Mononuclear cell (primary cell): ENCODE results near the gene PLCH2. TPM values are rescaled to one million over a fixed set of nuclear protein-coding genes. Genes with fewer than 3 reads are reported as not detected.
"Not testable (repeated sequence)": the region's sequence is repeated elsewhere in the genome, so short reads cannot be mapped to it uniquely, and the experiment has no call there.

Experiments
- H3K27me3 ChIP-seq: 2 replicates; pipeline ENCODE4 v1.6.0; 2011; ENCODE audit warnings: low read length, control low read depth; ENCODE audit not compliant: insufficient read depth
- H3K4me1 ChIP-seq: 2 replicates; pipeline ENCODE4 v1.5.1; 2011; ENCODE audit warnings: mild to moderate bottlenecking, low read length, control low read depth; ENCODE audit not compliant: insufficient read depth
- H3K4me3 ChIP-seq: 2 replicates; pipeline ENCODE4 v1.5.1; 2011; ENCODE audit warnings: mild to moderate bottlenecking, low read length, moderate library complexity
- H3K9me3 ChIP-seq: 2 replicates; pipeline ENCODE4 v1.5.1; 2011; ENCODE audit warnings: low read depth, mild to moderate bottlenecking, control low read depth, low read length
- total RNA-seq: library from RNA; depleted of rRNA; stranded (reverse); fragments of >200 nt; gene quantifications from one replicate; pipeline ENCODE4 v1.2.3, GENCODE V29; 2012

PLCH2 gene
- total RNA-seq, 1 donor, result 4.7 TPM

DNA sequence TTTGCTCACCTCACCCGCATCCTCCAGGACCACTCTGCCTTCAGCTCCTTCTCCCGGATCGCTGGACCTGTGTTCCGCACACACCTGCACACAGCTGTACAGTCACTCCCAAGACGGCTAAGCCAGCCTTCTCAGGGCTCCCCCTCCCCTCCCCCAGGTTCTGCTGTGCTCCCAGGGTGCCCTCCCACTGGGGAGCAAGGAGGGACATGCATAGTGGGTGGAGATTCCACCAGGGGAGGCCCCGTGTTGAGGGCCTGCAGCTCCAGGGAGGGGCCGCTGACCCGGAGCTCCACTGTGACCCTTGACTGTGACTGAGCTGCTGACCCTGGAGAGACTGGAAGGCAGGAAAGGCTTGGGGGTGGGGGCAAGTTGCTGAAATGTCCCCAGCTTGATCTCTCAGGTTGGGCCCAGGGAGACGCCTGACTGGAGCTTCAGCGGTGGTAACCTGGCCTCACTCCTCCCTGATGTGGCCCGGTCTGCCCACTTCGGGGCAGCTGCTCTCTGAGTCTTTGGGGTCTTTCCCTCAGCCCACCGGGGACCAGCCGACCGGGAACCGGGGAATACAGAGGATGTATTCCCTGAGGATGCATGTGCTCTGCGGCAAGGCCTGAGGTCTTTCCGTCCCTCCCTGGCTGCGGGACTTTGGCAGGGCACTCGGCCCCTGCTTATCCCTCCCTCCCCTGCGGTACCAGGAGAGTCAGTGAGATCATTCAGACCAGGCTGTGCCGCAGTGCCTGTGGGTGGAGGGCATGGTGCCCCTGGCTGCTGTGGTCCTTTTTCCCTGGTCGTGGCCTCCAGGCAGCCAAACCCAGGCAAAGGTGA lies 28.6 kb upstream of the PLCH2 start:
- H3K4me3 ChIP-seq, result no peak overlapping the region
- H3K9me3 ChIP-seq, result no peaks in the 10 kb centered on the region
- H3K27me3 ChIP-seq, result peaks cover 9% of the 10 kb centered on the region
- H3K4me1 ChIP-seq, result no peaks in the 10 kb centered on the region

DNA sequence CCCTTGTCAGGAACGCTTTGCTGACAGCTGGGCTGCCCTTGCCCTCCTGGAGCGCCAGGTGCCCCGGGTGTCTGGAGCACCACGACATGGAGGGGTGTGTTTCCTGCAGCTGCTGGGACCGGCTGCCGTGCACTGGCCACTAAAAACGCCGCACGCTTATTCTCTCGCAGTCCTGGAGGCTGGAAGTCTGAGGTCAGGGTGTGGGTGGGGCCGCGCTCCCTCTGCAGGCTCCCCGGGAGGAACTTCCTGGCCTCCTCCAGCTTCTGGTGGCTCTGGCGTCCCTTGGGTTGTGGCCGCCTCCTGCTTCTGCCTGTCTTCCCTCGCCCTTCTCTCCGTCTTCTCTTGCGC lies 28.0 kb upstream of the PLCH2 start:
- Histone ChIP-seq H3K27me3 (peaks cover 4% of the 10 kb centered on the region), H3K9me3 (no peaks in the 10 kb centered on the region), H3K4me3 (no peak overlapping the region), H3K4me1 (no peaks in the 10 kb centered on the region)

DNA sequence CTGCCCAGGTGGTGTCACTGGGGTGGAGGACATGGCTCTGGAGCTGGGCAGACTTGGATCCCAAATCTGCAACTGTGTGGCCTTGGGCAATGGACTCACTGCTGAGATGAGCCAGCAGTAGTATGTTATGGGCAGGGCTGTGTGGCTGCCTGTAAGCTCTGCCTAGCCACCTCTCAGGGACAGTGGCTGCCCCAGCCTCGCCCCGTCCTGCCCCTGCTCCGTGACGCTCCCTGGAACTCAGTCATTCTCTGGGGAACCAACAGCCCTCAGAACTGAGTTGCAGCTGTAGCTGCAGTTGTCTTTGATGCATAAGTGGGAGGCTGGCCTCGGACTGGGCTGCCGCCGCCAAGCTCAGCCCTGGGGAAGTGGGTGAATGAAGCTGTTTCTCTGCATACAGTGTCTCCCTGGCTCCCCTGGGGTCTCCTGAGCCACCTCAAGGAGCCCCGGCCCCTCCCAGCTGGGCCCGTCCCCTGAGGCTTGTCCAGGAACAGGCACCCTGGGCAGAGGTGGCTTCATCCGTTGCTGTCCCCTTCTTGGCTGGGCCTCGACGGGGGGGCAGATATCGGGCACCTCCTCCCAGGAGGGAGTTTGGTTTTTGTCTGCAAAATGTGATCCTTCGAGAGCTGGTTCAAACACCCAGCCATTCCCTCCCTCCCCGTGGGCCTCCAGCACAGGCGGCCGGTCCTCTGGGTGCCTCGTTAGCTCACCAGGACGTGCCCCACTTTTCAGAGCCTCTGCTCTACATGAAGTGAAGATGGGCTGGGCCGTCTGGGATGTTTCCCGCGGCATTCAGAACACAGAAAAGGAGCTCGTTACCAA lies 26.2 kb upstream of the PLCH2 start:
- H3K9me3 ChIP-seq, result no peaks in the 10 kb centered on the region
- no peaks in the 10 kb centered on the region for H3K27me3 ChIP-seq
- no peak overlapping the region for H3K4me3 ChIP-seq
- H3K4me1 ChIP-seq, result no peaks in the 10 kb centered on the region

GRCh38 chr1:2451741-2452140 lies 24.3 kb upstream of the PLCH2 start:
- Histone ChIP-seq H3K9me3 (no peaks in the 10 kb centered on the region), H3K27me3 (no peaks in the 10 kb centered on the region), H3K4me1 (no peaks in the 10 kb centered on the region), H3K4me3 (no peak overlapping the region)

- Histone ChIP-seq H3K27me3 (no peaks in the 10 kb centered on the region), H3K4me1 (no peaks in the 10 kb centered on the region), H3K4me3 (no peak overlapping the region), H3K9me3 (no peaks in the 10 kb centered on the region)
Measured at GRCh38 chr1:2452201-2452931, 23.7 kb upstream of the PLCH2 start.

GRCh38 chr1:2452932-2453315 lies 23.2 kb upstream of the PLCH2 start:
- Histone ChIP-seq H3K9me3 (no peaks in the 10 kb centered on the region), H3K4me3 (no peak overlapping the region), H3K27me3 (no peaks in the 10 kb centered on the region), H3K4me1 (no peaks in the 10 kb centered on the region)

GRCh38 chr1:2454227-2454626 lies 21.9 kb upstream of the PLCH2 start:
- Histone ChIP-seq H3K27me3 (no peaks in the 10 kb centered on the region), H3K4me1 (no peaks in the 10 kb centered on the region), H3K4me3 (no peak overlapping the region), H3K9me3 (no peaks in the 10 kb centered on the region)

- no peaks in the 10 kb centered on the region for H3K27me3 ChIP-seq
- no peaks in the 10 kb centered on the region for H3K4me1 ChIP-seq
Measured at GRCh38 chr1:2455757-2456156, 20.3 kb upstream of the PLCH2 start.

GRCh38 chr1:2457444-2457843 lies 18.6 kb upstream of the PLCH2 start:
- no peaks in the 10 kb centered on the region for H3K4me1 ChIP-seq
- H3K27me3 ChIP-seq, result no peaks in the 10 kb centered on the region
- H3K4me3 ChIP-seq, result no peak overlapping the region
- H3K9me3 ChIP-seq, result no peaks in the 10 kb centered on the region

More at GRCh38 chr1:2455757-2456156, 20.3 kb upstream of the PLCH2 start:
- no peak overlapping the region for H3K4me3 ChIP-seq
- no peaks in the 10 kb centered on the region for H3K9me3 ChIP-seq

DNA sequence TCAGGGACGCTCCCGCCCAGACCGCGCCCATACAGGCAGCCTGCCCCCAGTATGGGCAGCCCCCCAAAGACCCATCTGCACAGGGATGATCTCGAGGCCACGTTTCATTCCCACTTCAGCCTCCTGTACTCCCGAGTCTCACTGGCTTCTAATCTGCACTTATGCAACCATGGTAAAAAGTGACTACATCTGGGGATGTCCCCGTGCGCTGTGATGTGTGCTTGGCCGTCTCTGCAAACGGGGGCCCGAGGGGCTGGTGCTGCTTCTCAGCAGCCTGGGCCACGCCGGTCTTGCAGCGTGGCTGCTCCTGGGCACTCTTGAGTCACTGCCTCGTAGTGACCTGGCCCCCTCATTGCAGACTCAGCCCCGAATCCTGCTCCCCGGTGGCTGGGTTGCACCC lies 17.4 kb upstream of the PLCH2 start:
- H3K4me1 ChIP-seq, result no peaks in the 10 kb centered on the region
- H3K27me3 ChIP-seq, result no peaks in the 10 kb centered on the region
- no peak overlapping the region for H3K4me3 ChIP-seq
- H3K9me3 ChIP-seq, result no peaks in the 10 kb centered on the region

DNA sequence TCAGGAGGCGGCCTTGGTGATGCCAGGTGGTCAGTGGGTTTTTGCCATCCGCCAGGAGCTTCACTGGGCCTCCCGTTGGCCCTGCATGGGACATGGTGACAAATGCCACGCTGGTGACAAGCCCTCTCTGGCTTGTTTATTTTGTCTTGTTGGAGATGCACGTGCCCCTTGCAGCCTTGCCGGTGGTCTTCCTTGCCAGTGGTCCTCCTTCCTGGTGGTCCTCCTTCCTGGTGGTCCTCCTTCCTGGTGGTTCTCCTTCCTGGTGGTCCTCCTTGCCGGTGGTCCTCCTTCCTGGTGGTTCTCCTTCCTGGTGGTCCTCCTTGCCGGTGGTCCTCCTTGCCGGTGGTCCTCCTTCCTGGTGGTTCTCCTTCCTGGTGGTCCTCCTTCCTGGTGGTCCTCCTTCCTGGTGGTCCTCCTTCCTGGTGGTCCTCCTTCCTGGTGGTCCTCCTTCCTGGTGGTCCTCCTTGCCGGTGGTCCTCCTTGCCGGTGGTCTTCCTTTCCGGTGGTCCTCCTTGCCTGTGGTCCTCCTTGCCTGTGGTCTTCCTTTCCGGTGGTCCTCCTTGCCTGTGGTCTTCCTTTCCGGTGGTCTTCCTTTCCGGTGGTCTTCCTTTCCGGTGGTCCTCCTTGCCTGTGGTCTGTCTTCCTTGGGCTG lies 16.9 kb upstream of the PLCH2 start:
- not testable (repeated sequence) for H3K27me3 ChIP-seq, H3K4me3 ChIP-seq, H3K4me1 ChIP-seq, H3K9me3 ChIP-seq

DNA sequence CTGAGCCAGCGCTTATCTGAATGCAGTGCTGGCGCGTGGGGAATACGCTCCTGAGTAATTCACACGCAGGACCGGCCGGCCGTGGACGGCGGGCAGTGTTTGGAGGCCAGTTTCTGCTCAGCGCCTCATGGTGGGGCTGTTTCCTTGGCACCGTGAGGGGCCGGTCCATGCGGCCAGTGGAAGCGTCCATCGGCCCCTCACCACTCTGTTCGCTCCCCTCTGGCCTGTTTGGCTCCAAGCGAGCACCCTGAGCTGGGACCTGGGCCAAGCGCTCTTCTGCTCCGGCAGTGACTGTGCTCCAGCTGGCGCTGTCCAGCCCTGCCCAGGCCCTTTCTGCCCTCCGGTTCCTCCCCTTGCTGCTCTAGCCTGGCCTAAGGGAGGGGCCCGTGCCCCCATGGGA lies 16.3 kb upstream of the PLCH2 start:
- H3K4me1 ChIP-seq, result no peaks in the 10 kb centered on the region
- no peaks in the 10 kb centered on the region for H3K9me3 ChIP-seq
- H3K27me3 ChIP-seq, result no peaks in the 10 kb centered on the region
- no peak overlapping the region for H3K4me3 ChIP-seq

DNA sequence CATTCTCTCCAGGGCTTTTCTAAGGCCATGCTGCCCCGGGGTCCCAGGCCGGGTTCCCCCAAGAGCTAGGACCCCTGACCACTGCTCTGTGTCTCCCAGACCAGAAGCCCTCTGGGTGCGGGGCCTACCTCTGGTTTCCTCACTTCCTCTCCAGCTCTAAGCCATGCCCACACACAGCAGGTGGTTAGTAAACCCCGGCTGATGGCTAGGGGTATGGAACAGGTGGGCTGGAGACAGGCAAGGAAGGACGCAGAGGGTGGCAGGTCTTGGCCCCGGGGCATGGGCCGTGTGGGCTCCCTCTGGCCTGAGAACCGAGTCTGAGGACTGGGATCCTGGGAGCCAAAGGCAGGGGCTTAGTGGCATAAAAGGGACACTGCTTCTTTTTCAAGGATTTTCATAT lies 15.9 kb upstream of the PLCH2 start:
- Histone ChIP-seq H3K4me1 (no peaks in the 10 kb centered on the region), H3K27me3 (no peaks in the 10 kb centered on the region), H3K4me3 (no peak overlapping the region), H3K9me3 (no peaks in the 10 kb centered on the region)

DNA sequence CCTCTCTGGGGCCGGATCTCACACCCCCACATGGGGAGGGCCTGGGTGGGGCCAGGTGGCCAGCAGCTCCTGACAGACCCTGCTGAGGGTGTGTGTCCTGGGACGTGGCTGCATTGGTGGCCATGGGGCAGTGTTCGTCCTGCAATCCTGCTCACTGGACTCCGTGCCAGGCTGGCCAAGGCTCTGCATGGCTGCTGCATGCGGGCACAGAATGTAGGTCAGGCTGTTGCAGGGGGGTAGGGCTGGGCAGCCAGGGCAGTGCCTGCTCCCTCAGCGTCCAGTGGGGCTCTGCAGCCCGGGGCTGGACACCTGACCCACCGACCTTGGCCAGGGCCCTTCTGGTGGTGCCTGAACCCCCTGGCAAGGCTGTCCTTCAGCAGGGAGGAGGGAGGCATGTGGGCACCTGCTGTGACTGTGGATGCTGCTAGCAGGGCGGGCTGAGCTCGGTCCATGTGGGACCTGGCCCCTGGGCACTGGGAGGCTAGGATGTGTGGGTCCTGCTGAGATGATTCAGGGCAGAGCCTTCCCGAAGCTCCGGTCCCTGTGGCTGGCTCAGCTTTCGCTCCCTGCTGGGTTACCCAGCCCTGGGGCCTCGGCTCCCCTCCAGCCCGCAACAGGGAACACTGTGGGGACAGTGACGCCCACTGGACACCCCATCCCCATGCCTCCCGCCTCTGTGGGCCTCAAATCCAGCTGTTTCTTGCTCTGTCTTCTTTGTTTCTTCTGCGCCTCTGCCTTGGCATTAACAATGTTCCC lies 14.9 kb upstream of the PLCH2 start:
- Histone ChIP-seq H3K4me3 (no peak overlapping the region), H3K4me1 (no peaks in the 10 kb centered on the region), H3K27me3 (no peaks in the 10 kb centered on the region), H3K9me3 (no peaks in the 10 kb centered on the region)
